HG02759 (cell line): ENCODE data around the gene ITSN1.

ENCODE experiments used
- ATAC-seq: cut with Tn5 transposase; IDR thresholded peaks from one replicate; pipeline ENCODE4 v1.9.1; 2021; ENCODE audit warnings: mild to moderate bottlenecking, moderate library complexity; ENCODE audit not compliant: unreplicated experiment

ITSN1 gene

DNA sequence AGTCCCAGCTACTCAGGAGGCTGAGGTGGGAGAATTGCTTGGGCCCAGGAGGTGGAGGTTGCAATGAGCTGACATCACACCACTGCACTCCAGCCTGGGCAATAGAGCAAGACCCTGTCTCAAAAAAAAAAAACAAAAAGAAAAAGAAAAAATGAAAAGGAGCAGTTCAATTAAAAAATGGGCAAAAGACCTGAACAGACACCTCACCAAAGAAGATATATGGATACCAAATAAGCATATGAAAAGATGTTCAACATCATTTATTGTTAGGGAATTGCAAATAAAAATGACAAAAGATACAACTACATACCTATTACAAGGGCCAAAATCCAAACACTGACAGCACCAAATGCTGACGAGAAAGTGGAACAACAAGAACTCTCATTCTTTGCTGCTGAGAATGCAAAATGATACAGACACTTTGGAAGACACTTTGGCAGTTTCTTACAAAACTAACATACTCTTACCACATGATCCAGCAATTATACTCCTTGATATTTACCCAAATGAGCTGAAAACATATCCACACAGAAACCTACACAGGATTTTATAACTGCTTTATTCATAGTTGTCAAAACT, 302.0 kb downstream of the ITSN1 start:
- no peak for ATAC-seq

DNA sequence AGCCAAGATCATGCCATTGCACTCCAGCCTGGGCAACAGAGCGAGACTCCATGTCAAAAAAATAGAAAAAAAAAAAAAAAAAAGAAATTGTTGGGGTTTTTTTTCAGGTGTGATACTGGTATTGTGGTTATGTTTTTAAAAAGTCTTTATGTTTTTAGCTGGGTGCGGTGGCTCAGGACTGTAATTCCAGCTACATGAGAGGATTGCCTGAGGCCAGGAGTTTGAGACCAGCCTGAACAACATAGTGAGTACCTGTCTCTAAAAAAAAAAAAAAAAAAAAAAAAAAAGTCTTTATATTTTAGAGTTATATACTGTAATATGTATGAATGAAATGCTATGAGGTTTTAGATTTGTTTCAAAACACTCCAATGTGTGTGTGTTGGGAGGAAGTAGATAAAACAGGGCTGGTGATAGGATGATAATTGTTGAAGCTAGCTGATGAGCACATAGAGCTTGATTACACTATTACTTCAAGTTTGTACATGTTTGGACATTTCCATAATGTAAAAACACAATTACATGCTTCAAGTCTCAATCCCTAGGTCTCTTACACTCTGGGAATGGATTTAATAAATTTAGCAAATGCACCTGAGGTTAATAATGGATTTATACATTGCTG, 303.5 kb downstream of the ITSN1 start:
- ATAC-seq, result no peak

- ATAC-seq, result peak; percentile 65
Observed at GRCh38 chr21:33947451-33948095, 305.3 kb downstream of the ITSN1 start.

GRCh38 chr21:33948096-33948950, 306.0 kb downstream of the ITSN1 start:
- peak; percentile 46 for ATAC-seq

DNA sequence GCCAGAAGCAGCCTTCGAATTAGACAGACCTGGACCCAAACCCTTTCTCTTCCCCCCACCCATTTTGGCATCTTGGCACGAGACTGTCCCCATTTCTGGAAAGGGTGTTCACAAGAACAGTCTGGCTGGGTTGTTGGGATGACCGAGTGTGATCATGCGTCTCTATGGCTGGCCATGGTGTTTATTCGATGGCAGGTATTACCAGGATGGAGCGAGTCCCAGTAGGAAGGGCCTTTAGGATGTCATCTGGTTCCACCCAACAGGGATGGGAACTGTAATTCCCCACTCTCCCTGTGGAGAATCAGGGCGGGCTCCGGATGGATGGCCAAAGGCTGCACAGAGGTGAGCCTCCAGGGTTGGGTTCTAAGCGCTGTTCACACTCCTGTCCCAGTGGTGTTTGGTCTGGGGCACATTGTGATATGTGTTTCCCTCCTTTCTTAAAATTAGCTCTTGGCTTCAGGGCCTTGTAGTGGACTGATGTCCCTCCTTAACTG, 306.7 kb downstream of the ITSN1 start:
- no peak for ATAC-seq
